ENCODE measurements around the gene LPIN2. TPM values are rescaled to one million over a fixed set of nuclear protein-coding genes. Genes with fewer than 3 reads are reported as not detected.
"Not testable (repeated sequence)": the region's sequence is repeated elsewhere in the genome, so short reads cannot be mapped to it uniquely, and the experiment has no call there.

LPIN2 gene
- total and polyA plus RNA-seq, 8 donors: 24.3 to 63.2 (median 29.3) TPM

- TF ChIP-seq CTCF (IDR thresholded peaks at IDR 0.05): no peak
- H3K27ac ChIP-seq: no peak overlapping the region
- no peaks in the 10 kb centered on the region for H3K9me3 ChIP-seq
- peaks cover 14 to 51% of the 10 kb centered on the region in 2 donors for H3K4me1 ChIP-seq
- peaks cover 0 to 26% of the 10 kb centered on the region in 2 donors for H3K36me3 ChIP-seq
- H3K27me3 ChIP-seq: no peaks in the 10 kb centered on the region
- no peak overlapping the region for H3K4me3 ChIP-seq
- intact Hi-C loops (cut with DNase I): no loop called here
- DNase-seq (no peak), ATAC-seq (no peak)
These were observed 5.5 kb downstream of the LPIN2 start for GRCh38 chr18:3007491-3007890.

GRCh38 chr18:3005462-3005861 lies 7.5 kb downstream of the LPIN2 start:
- Histone ChIP-seq H3K9me3 (no peaks in the 10 kb centered on the region), H3K4me3 (no peak overlapping the region), H3K27me3 (no peaks in the 10 kb centered on the region), H3K27ac (no peak overlapping the region), H3K36me3 (peaks cover 0 to 26% of the 10 kb centered on the region in 2 donors), H3K4me1 (peaks cover 4 to 33% of the 10 kb centered on the region in 2 donors)
- no peak for TF ChIP-seq CTCF (IDR thresholded peaks at IDR 0.05)
- no peak for DNase-seq
- no peak for ATAC-seq
- intact Hi-C loops (cut with DNase I): no loop called here

DNA sequence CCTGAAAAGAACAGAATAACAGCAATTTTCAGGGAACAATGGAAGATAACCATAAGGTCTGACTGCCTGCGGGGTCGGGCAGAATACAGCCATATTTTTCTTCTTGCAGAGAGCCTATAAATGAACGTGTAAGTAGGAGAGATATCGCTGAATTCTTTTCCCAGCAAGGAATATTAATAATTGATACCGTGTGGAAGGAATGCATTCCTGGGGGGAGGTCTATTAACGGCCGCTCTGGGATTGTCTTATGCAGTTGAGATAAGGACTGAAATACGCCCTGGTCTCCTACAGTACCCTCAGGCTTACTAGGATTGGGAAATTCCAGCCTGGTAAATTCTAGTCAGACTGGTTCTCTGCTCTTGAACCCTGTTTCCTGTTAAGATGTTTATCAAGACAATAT lies 9.2 kb downstream of the LPIN2 start:
- intact Hi-C loops (cut with DNase I); DNase-seq; H3K27me3 ChIP-seq; H3K27ac ChIP-seq; ATAC-seq; H3K4me3 ChIP-seq; H3K9me3 ChIP-seq: not testable (repeated sequence)
- Histone ChIP-seq H3K4me1 (peaks cover 3 to 29% of the 10 kb centered on the region in 2 donors), H3K36me3 (peaks cover 0 to 26% of the 10 kb centered on the region in 2 donors)

GRCh38 chr18:3002732-3003131 lies 10.2 kb downstream of the LPIN2 start:
- Histone ChIP-seq H3K27ac (no peak overlapping the region), H3K36me3 (peaks cover 0 to 22% of the 10 kb centered on the region in 2 donors), H3K4me3 (no peak overlapping the region), H3K4me1 (peaks cover 8 to 29% of the 10 kb centered on the region in 2 donors), H3K9me3 (no peaks in the 10 kb centered on the region), H3K27me3 (no peaks in the 10 kb centered on the region)
- intact Hi-C loops (cut with DNase I): no loop called here
- no peak for ATAC-seq
- no peak for DNase-seq
- no peak for TF ChIP-seq CTCF (IDR thresholded peaks at IDR 0.05)

- Histone ChIP-seq H3K4me1 (peaks cover 8 to 55% of the 10 kb centered on the region in 2 donors), H3K36me3 (no peaks in the 10 kb centered on the region), H3K4me3 (no peak overlapping the region), H3K27ac (peak overlapping the region; percentile 41 to 45), H3K27me3 (no peaks in the 10 kb centered on the region), H3K9me3 (no peaks in the 10 kb centered on the region)
- intact Hi-C loops (cut with DNase I): no loop called here
- TF ChIP-seq CTCF (IDR thresholded peaks at IDR 0.05): no peak
- DNase-seq (no peak), ATAC-seq (no peak)
These were observed 14.3 kb downstream of the LPIN2 start for GRCh38 chr18:2998644-2999043.
